A673 (cell line): ENCODE results near the gene ANKRD40CL.

Source experiments
- EZH2 ChIP-seq: fragments of 200-600 bp; sonication (generic); IDR thresholded peaks from 2 replicates; pipeline ENCODE4 v1.6.1; 2017; ENCODE audit warnings: borderline replicate concordance, low read depth, mild to moderate bottlenecking, mixed read lengths, antibody characterized with exemption, low read length; ENCODE audit not compliant: poor library complexity, severe bottlenecking
- TF ChIP-seq, protein P1 (sequence below): fragments of 300-800, 200-600 bp; sonication (generic); conservative IDR thresholded peaks from 2 replicates; pipeline ENCODE4 v1.5.1; 2017; ENCODE audit warnings: low read depth, mild to moderate bottlenecking, antibody characterized with exemption, low read length, moderate library complexity, mixed read lengths

DNA sequence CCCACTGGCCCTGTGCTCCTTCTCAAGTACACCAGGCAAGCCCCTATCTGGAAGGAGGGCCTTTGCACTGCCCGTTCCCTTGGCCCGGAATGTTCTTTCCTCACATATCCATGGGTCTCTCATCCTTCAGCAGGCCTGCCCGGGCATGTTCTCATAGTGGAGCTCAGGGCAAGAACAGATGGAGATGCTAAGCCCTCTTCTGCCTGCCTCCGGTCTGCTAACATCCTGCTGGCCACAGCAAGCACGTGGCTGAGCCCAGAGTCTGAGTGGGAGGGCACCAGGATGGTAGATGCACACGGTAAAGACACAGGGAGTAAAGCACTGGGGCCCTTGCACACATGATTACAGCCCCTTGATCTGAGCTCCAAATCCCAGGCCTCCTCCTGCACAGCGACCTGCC is 19.8 kb upstream of the ANKRD40CL start:
- TF ChIP-seq, protein P1, sequence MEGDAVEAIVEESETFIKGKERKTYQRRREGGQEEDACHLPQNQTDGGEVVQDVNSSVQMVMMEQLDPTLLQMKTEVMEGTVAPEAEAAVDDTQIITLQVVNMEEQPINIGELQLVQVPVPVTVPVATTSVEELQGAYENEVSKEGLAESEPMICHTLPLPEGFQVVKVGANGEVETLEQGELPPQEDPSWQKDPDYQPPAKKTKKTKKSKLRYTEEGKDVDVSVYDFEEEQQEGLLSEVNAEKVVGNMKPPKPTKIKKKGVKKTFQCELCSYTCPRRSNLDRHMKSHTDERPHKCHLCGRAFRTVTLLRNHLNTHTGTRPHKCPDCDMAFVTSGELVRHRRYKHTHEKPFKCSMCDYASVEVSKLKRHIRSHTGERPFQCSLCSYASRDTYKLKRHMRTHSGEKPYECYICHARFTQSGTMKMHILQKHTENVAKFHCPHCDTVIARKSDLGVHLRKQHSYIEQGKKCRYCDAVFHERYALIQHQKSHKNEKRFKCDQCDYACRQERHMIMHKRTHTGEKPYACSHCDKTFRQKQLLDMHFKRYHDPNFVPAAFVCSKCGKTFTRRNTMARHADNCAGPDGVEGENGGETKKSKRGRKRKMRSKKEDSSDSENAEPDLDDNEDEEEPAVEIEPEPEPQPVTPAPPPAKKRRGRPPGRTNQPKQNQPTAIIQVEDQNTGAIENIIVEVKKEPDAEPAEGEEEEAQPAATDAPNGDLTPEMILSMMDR, result no peak
- no peak for TF ChIP-seq EZH2
